Measurements from ENCODE around the gene SNX14. TPM values are rescaled to one million over a fixed set of nuclear protein-coding genes. Genes with fewer than 3 reads are reported as not detected.

SNX14 gene, protein sequence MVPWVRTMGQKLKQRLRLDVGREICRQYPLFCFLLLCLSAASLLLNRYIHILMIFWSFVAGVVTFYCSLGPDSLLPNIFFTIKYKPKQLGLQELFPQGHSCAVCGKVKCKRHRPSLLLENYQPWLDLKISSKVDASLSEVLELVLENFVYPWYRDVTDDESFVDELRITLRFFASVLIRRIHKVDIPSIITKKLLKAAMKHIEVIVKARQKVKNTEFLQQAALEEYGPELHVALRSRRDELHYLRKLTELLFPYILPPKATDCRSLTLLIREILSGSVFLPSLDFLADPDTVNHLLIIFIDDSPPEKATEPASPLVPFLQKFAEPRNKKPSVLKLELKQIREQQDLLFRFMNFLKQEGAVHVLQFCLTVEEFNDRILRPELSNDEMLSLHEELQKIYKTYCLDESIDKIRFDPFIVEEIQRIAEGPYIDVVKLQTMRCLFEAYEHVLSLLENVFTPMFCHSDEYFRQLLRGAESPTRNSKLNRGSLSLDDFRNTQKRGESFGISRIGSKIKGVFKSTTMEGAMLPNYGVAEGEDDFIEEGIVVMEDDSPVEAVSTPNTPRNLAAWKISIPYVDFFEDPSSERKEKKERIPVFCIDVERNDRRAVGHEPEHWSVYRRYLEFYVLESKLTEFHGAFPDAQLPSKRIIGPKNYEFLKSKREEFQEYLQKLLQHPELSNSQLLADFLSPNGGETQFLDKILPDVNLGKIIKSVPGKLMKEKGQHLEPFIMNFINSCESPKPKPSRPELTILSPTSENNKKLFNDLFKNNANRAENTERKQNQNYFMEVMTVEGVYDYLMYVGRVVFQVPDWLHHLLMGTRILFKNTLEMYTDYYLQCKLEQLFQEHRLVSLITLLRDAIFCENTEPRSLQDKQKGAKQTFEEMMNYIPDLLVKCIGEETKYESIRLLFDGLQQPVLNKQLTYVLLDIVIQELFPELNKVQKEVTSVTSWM
- total RNA-seq (2022), result 85.0 and 87.5 TPM in 2 replicates
- Bru-seq, nascent RNA, result percentile 83 among the genes with signal in this experiment
- BruChase-seq, experiment 1, labeled RNA remaining after a 2-hour chase, result percentile 89 among the genes with signal in this experiment
- percentile 85 among the genes with signal in this experiment for BruChase-seq, experiment 2, labeled RNA remaining after a 6-hour chase
- long read RNA-seq, transcript SNX14-201 (29 exons, 3,486 nt), result major isoform, 33 of 106 reads
- long read RNA-seq, transcript SNX14-203 (28 exons, 3,111 nt), result minor isoform, 32 of 106 reads
- long read RNA-seq, transcript SNX14-202 (26 exons, 3,348 nt), result minor isoform, 5 of 106 reads
- long read RNA-seq, partial matches to known transcripts, result 5 of 106 reads
- long read RNA-seq, other reads (novel, unspliced or antisense), result 29 of 106 reads

GRCh38 chr6:85593438-85594196, at the start of gene SNX14:
Gene SNX14 (minus strand): TSS chr6:85593858. CDS start chr6:85593718, 140 bp downstream.
- no peaks in the 10 kb centered on the region for H3K9me3 Mint-ChIP-seq (ENCODE audit: unreplicated experiment)

GRCh38 chr6:85642774-85643536, 49.3 kb upstream of the SNX14 start, which contains the start of gene SYNCRIP:
Gene SYNCRIP (minus strand): TSS chr6:85642886. CDS start chr6:85641439, 1,447 bp downstream.
- peak; percentile 98 to 99 for DNase-seq
- peaks cover 40% of the 10 kb centered on the region for H3K4me1 Mint-ChIP-seq (ENCODE audit: low read depth, unreplicated experiment)
- POLR2A ChIA-PET, result interaction anchor here (0.5 to 4.4 kb wide), 15 partner anchors 10 to 1073 kb away, joined by 3 to 153 read pairs (median 7); partner anchors contain the start of genes NT5E and SNX14
- Histone ChIP-seq H3K4me3 (ENCODE audit: low read depth, low read length) (peak within 1 kb of the TSS; percentile 100), H3K9me3 (no peaks in the 10 kb centered on the region), H3K27me3 (replicated peaks; ENCODE audit: control insufficient read depth, insufficient read depth, low read length) (no peaks in the 10 kb centered on the region), H3K4me1 (peaks cover 26% of the 10 kb centered on the region), H3K36me3 (ENCODE audit: control insufficient read depth, insufficient read depth, low read length) (no peaks in the 10 kb centered on the region; the same call in none of the 2 replicates)
- peaks cover 62% of the 10 kb centered on the region for H3K36me3 Mint-ChIP-seq (ENCODE audit: insufficient read depth, unreplicated experiment)
- intact Hi-C loops (cut with micrococcal nuclease; ENCODE audit: unreplicated experiment), result loop anchor here (1.0 to 2.0 kb wide), 3 partner anchors 30 to 49 kb away; no protein-coding TSS in a partner anchor
- H3K9me3 Mint-ChIP-seq (ENCODE audit: unreplicated experiment), result no peaks in the 10 kb centered on the region
- H3K4me3 Mint-ChIP-seq (ENCODE audit: unreplicated experiment), result peak within 1 kb of the TSS; percentile 99
- no TSS peak for BruUV-seq (replicated peaks)
- no peaks in the 10 kb centered on the region for H3K27me3 Mint-ChIP-seq (ENCODE audit: insufficient read depth, unreplicated experiment)
- H3K27ac Mint-ChIP-seq (ENCODE audit: unreplicated experiment), result peak within 1 kb of the TSS; percentile 74
- CTCF ChIA-PET, result interaction anchor here (0.6 to 0.8 kb wide), 2 partner anchors 36 to 50 kb away, joined by 3 to 4 read pairs; partner anchors contain the start of gene SNX14
- TF ChIP-seq, protein P1, sequence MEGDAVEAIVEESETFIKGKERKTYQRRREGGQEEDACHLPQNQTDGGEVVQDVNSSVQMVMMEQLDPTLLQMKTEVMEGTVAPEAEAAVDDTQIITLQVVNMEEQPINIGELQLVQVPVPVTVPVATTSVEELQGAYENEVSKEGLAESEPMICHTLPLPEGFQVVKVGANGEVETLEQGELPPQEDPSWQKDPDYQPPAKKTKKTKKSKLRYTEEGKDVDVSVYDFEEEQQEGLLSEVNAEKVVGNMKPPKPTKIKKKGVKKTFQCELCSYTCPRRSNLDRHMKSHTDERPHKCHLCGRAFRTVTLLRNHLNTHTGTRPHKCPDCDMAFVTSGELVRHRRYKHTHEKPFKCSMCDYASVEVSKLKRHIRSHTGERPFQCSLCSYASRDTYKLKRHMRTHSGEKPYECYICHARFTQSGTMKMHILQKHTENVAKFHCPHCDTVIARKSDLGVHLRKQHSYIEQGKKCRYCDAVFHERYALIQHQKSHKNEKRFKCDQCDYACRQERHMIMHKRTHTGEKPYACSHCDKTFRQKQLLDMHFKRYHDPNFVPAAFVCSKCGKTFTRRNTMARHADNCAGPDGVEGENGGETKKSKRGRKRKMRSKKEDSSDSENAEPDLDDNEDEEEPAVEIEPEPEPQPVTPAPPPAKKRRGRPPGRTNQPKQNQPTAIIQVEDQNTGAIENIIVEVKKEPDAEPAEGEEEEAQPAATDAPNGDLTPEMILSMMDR (IDR thresholded peaks at IDR 0.05; ENCODE audit: insufficient read depth in 1 of 2, low read depth in 1 of 2, low read length in 1 of 2, severe bottlenecking in 1 of 2, unreplicated experiment in 1 of 2), result no peak

More at GRCh38 chr6:85593438-85594196, at the start of gene SNX14:
- DNase-seq, result peak; percentile 93 to 94
- CTCF ChIA-PET, result interaction anchor here (0.6 to 1.2 kb wide), 2 partner anchors 49 to 1343 kb away, joined by 3 read pairs; partner anchors contain the start of gene SYNCRIP
- H3K36me3 ChIP-seq (ENCODE audit: control insufficient read depth, insufficient read depth, low read length), result no peaks in the 10 kb centered on the region; the same call in 1 of the 2 replicates
- Mint-ChIP-seq H3K36me3 (ENCODE audit: insufficient read depth, unreplicated experiment) (peaks cover 38% of the 10 kb centered on the region), H3K27ac (ENCODE audit: unreplicated experiment) (peak within 1 kb of the TSS; percentile 94), H3K4me3 (ENCODE audit: unreplicated experiment) (peak within 1 kb of the TSS; percentile 88), H3K4me1 (ENCODE audit: low read depth, unreplicated experiment) (peaks cover 12% of the 10 kb centered on the region), H3K27me3 (ENCODE audit: insufficient read depth, unreplicated experiment) (no peaks in the 10 kb centered on the region)
- no peaks in the 10 kb centered on the region for H3K9me3 ChIP-seq
- TSS peak; percentile 21 for BruUV-seq (replicated peaks)
- POLR2A ChIA-PET, result interaction anchor here (0.6 to 1.6 kb wide), 5 partner anchors 49 to 1097 kb away, joined by 5 to 16 read pairs (median 8); partner anchors contain the start of gene SYNCRIP
- TF ChIP-seq, protein P1 (IDR thresholded peaks at IDR 0.05; ENCODE audit: insufficient read depth in 1 of 2, low read depth in 1 of 2, low read length in 1 of 2, severe bottlenecking in 1 of 2, unreplicated experiment in 1 of 2), result no peak
- H3K4me3 ChIP-seq (ENCODE audit: low read depth, low read length), result peak within 1 kb of the TSS; percentile 88
- intact Hi-C loops (cut with micrococcal nuclease; ENCODE audit: unreplicated experiment), result loop anchor here (1.0 to 5.0 kb wide), 2 partner anchors 50 to 84 kb away; no protein-coding TSS in a partner anchor
- H3K27me3 ChIP-seq (replicated peaks; ENCODE audit: control insufficient read depth, insufficient read depth, low read length), result no peaks in the 10 kb centered on the region
- H3K4me1 ChIP-seq, result peaks cover 5% of the 10 kb centered on the region; the same call in 1 of the 2 replicates
